WTC11 (cell line): ENCODE measurements around the gene RAPGEF2.

Source experiments
- CREB1 ChIP-seq: sonication (generic); formaldehyde crosslinking; IDR thresholded peaks from 2 replicates; pipeline ENCODE4 v1.8.0; 2023; ENCODE audit warnings: mild to moderate bottlenecking, missing genetic modification reagents
- ESRRA ChIP-seq: sonication (generic); formaldehyde crosslinking; IDR thresholded peaks from 2 replicates; pipeline ENCODE4 v1.8.1; 2022; ENCODE audit warnings: mild to moderate bottlenecking, missing genetic modification reagents, borderline replicate concordance
- ETV6 ChIP-seq: sonication (generic); formaldehyde crosslinking; IDR thresholded peaks from 2 replicates; pipeline ENCODE4 v1.8.1; 2022; ENCODE audit warnings: mild to moderate bottlenecking, missing genetic modification reagents
- FOXK1 ChIP-seq: sonication (generic); formaldehyde crosslinking; IDR thresholded peaks from 2 replicates; pipeline ENCODE4 v1.8.0; 2022; ENCODE audit warnings: mild to moderate bottlenecking, moderate library complexity, missing genetic modification reagents
- JUN ChIP-seq: sonication (generic); formaldehyde crosslinking; IDR thresholded peaks from 2 replicates; pipeline ENCODE4 v1.8.0; 2023; ENCODE audit warnings: mild to moderate bottlenecking, missing genetic modification reagents
- SMAD4 ChIP-seq: sonication (generic); formaldehyde crosslinking; IDR thresholded peaks from 2 replicates; pipeline ENCODE4 v1.8.0; 2022; ENCODE audit warnings: mild to moderate bottlenecking, missing genetic modification reagents
- TCF7 ChIP-seq: sonication (generic); formaldehyde crosslinking; IDR thresholded peaks from 2 replicates; pipeline ENCODE4 v1.8.0; 2022; ENCODE audit warnings: mild to moderate bottlenecking, low read depth, missing genetic modification reagents, moderate library complexity
- TEAD4 ChIP-seq: sonication (generic); formaldehyde crosslinking; IDR thresholded peaks from 2 replicates; pipeline ENCODE4 v1.8.0; 2022; ENCODE audit warnings: mild to moderate bottlenecking, missing genetic modification reagents
- TF ChIP-seq, protein P1 (sequence below): sonication (generic); formaldehyde crosslinking; IDR thresholded peaks from 2 replicates; pipeline ENCODE4 v1.8.1; 2023; ENCODE audit warnings: mild to moderate bottlenecking, moderate library complexity, missing genetic modification reagents
- TF ChIP-seq, protein P2 (sequence below): sonication (generic); formaldehyde crosslinking; IDR thresholded peaks from 2 replicates; pipeline ENCODE4 v1.8.1; 2023; ENCODE audit warnings: mild to moderate bottlenecking, missing genetic modification reagents, borderline replicate concordance
- TF ChIP-seq, protein P3 (sequence below): fragments of 200-600 bp; IDR thresholded peaks from 2 replicates; pipeline ENCODE4 v1.8.0; 2022; ENCODE audit warnings: antibody characterized with exemption
- TF ChIP-seq, protein P4 (sequence below): sonication (generic); formaldehyde crosslinking; IDR thresholded peaks from 2 replicates; pipeline ENCODE4 v1.8.1; 2022; ENCODE audit warnings: mild to moderate bottlenecking, missing genetic modification reagents, moderate library complexity, borderline replicate concordance
- TF ChIP-seq, protein P5 (sequence below): fragments of 250-450 bp; sonication (Bioruptor Pico); IDR thresholded peaks from 2 replicates; pipeline ENCODE4 v2.1.2; 2022; ENCODE audit warnings: mild to moderate bottlenecking, moderate library complexity
- TF ChIP-seq, protein P6 (sequence below): sonication (generic); formaldehyde crosslinking; IDR thresholded peaks from 2 replicates; pipeline ENCODE4 v1.8.1; 2023; ENCODE audit warnings: mild to moderate bottlenecking, missing genetic modification reagents

DNA sequence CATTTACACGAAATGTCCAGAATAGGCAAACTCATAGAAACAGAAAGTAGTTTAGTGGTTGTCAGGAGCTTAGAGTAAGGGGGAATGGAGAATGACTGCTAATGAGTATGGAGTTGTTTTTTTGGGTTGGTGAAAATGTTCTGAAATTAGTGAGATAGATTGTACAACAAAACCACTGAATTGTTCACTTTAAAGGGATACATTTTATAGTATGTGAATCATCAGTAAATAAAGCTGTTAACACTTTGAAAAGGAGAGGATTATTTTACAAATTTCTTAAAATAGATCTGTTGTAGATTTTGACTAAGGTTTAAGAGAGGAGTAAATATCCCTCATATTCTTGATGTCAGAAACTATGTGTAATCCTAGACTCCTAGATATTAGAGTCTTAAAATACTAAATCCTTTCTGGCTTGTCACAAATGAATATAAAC, 82.7 kb downstream of the RAPGEF2 start:
- TF ChIP-seq JUN (CRISPR knock-in tag) = no peak
- no peak for TF ChIP-seq CREB1 (CRISPR knock-in tag)
- TF ChIP-seq, protein P1, sequence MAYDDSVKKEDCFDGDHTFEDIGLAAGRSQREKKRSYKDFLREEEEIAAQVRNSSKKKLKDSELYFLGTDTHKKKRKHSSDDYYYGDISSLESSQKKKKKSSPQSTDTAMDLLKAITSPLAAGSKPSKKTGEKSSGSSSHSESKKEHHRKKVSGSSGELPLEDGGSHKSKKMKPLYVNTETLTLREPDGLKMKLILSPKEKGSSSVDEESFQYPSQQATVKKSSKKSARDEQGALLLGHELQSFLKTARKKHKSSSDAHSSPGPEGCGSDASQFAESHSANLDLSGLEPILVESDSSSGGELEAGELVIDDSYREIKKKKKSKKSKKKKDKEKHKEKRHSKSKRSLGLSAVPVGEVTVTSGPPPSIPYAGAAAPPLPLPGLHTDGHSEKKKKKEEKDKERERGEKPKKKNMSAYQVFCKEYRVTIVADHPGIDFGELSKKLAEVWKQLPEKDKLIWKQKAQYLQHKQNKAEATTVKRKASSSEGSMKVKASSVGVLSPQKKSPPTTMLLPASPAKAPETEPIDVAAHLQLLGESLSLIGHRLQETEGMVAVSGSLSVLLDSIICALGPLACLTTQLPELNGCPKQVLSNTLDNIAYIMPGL (CRISPR knock-in tag) = no peak
- TF ChIP-seq, protein P2, sequence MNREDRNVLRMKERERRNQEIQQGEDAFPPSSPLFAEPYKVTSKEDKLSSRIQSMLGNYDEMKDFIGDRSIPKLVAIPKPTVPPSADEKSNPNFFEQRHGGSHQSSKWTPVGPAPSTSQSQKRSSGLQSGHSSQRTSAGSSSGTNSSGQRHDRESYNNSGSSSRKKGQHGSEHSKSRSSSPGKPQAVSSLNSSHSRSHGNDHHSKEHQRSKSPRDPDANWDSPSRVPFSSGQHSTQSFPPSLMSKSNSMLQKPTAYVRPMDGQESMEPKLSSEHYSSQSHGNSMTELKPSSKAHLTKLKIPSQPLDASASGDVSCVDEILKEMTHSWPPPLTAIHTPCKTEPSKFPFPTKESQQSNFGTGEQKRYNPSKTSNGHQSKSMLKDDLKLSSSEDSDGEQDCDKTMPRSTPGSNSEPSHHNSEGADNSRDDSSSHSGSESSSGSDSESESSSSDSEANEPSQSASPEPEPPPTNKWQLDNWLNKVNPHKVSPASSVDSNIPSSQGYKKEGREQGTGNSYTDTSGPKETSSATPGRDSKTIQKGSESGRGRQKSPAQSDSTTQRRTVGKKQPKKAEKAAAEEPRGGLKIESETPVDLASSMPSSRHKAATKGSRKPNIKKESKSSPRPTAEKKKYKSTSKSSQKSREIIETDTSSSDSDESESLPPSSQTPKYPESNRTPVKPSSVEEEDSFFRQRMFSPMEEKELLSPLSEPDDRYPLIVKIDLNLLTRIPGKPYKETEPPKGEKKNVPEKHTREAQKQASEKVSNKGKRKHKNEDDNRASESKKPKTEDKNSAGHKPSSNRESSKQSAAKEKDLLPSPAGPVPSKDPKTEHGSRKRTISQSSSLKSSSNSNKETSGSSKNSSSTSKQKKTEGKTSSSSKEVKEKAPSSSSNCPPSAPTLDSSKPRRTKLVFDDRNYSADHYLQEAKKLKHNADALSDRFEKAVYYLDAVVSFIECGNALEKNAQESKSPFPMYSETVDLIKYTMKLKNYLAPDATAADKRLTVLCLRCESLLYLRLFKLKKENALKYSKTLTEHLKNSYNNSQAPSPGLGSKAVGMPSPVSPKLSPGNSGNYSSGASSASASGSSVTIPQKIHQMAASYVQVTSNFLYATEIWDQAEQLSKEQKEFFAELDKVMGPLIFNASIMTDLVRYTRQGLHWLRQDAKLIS (CRISPR knock-in tag) = no peak
- TF ChIP-seq SMAD4 (CRISPR knock-in tag) = no peak
- TF ChIP-seq, protein P3, sequence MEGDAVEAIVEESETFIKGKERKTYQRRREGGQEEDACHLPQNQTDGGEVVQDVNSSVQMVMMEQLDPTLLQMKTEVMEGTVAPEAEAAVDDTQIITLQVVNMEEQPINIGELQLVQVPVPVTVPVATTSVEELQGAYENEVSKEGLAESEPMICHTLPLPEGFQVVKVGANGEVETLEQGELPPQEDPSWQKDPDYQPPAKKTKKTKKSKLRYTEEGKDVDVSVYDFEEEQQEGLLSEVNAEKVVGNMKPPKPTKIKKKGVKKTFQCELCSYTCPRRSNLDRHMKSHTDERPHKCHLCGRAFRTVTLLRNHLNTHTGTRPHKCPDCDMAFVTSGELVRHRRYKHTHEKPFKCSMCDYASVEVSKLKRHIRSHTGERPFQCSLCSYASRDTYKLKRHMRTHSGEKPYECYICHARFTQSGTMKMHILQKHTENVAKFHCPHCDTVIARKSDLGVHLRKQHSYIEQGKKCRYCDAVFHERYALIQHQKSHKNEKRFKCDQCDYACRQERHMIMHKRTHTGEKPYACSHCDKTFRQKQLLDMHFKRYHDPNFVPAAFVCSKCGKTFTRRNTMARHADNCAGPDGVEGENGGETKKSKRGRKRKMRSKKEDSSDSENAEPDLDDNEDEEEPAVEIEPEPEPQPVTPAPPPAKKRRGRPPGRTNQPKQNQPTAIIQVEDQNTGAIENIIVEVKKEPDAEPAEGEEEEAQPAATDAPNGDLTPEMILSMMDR = no peak
- TF ChIP-seq FOXK1 = no peak
- TF ChIP-seq, protein P4, sequence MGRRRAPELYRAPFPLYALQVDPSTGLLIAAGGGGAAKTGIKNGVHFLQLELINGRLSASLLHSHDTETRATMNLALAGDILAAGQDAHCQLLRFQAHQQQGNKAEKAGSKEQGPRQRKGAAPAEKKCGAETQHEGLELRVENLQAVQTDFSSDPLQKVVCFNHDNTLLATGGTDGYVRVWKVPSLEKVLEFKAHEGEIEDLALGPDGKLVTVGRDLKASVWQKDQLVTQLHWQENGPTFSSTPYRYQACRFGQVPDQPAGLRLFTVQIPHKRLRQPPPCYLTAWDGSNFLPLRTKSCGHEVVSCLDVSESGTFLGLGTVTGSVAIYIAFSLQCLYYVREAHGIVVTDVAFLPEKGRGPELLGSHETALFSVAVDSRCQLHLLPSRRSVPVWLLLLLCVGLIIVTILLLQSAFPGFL (CRISPR knock-in tag) = no peak
- TF ChIP-seq TEAD4 (CRISPR knock-in tag) = no peak
- TF ChIP-seq, protein P5, sequence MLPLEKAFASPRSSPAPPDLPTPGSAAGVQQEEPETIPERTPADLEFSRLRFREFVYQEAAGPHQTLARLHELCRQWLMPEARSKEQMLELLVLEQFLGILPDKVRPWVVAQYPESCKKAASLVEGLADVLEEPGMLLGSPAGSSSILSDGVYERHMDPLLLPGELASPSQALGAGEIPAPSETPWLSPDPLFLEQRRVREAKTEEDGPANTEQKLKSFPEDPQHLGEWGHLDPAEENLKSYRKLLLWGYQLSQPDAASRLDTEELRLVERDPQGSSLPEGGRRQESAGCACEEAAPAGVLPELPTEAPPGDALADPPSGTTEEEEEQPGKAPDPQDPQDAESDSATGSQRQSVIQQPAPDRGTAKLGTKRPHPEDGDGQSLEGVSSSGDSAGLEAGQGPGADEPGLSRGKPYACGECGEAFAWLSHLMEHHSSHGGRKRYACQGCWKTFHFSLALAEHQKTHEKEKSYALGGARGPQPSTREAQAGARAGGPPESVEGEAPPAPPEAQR (CRISPR knock-in tag) = no peak
- TF ChIP-seq TCF7 (CRISPR knock-in tag) = no peak
- TF ChIP-seq ESRRA (CRISPR knock-in tag) = no peak
- TF ChIP-seq, protein P6, sequence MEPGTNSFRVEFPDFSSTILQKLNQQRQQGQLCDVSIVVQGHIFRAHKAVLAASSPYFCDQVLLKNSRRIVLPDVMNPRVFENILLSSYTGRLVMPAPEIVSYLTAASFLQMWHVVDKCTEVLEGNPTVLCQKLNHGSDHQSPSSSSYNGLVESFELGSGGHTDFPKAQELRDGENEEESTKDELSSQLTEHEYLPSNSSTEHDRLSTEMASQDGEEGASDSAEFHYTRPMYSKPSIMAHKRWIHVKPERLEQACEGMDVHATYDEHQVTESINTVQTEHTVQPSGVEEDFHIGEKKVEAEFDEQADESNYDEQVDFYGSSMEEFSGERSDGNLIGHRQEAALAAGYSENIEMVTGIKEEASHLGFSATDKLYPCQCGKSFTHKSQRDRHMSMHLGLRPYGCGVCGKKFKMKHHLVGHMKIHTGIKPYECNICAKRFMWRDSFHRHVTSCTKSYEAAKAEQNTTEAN (CRISPR knock-in tag) = no peak
- TF ChIP-seq ETV6 (CRISPR knock-in tag) = no peak
